HG02610 (cell line): ENCODE results near the gene TBL3.
A peak's percentile ranks its signal among the peaks of the same experiment; 100 is the strongest.
"Not testable (repeated sequence)": the region's sequence is repeated elsewhere in the genome, so short reads cannot be mapped to it uniquely, and the experiment has no call there.

Source experiments
- ATAC-seq: cut with Tn5 transposase; IDR thresholded peaks from one replicate; pipeline ENCODE4 v1.9.1; 2021; ENCODE audit warnings: mild to moderate bottlenecking, moderate library complexity; ENCODE audit not compliant: unreplicated experiment

Gene TBL3

DNA sequence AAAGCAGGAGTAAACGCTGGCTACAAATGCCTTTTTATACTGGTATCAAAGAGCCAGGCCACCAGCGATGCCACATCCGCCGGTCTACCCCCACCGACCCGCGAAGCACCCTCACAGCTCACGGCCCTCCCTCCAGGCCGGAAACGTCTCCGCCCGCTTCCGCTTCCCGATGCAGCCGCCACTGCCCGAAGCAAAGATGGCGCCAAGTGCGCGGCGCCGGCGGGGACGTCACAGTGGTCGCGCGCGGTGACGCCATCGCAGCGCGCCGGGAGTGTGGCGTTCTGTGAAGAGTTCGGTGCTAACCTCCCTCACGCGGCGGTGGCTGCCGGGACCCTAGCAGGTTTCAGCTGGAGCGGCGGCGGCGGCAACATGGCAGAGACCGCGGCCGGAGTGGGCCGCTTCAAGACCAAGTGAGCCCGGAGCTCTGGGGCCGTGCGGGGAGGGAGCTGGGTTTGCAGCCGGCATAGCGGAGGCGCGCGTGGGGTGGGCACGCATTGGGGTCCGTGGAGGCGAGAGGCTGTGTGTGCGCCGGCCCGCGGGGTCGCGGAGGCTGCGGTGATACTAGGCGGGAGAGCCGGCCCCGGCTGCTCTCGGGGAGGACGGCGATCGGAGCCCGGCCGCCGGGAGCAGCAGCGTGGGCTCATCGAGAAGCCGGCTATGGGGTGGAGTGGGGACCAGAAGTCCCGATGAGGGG is at the start of gene TBL3:
TSS of gene TBL3 (plus strand) at position 258 of the 694 bp plus-strand sequence. CDS start at position 370, 112 bp downstream.
- peak; percentile 75 for ATAC-seq

- ATAC-seq = no peak
Measured at GRCh38 chr16:1922357-1922756, 49.5 kb upstream of the TBL3 start.

GRCh38 chr16:1923299-1924034 is 48.4 kb upstream of the TBL3 start:
- no peak for ATAC-seq

DNA sequence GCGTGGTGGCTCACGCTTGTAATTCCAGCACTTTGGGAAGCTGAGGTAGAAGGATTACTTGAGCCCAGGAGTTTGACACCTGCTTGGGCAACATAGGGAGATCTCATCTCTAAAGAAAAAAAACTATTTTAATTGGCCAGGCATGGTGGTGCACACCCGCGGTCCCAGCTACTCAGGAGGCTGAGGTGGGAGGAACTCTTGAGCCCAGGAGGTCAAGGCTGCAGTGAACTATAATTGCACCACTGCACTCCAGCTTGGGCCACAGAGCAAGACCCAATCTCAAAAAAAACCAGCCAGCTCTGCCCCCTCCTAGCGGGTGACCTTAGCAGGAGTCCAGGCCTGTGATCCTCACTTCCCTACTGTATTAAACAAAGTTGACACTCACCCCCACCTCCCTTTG is 47.8 kb upstream of the TBL3 start:
- ATAC-seq = no peak

DNA sequence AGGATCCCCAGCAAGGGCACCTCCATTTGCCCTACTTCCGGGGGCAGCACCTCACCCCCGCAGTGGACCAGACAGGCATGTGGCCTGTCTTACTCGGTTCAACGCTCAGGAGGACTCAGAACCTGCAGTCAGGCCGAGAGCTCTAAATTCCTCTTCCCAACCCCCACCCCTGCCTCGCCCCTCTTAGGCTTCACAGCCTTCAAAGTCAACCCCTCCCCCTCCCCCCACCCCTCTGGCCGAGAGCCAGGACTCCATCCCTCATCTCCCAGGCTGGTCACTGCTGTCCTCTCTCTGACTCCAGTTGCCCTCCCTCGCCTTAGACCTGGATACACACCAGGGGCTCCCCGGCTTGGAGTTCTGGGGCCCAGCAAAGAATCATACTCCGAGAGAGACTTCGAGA is 45.6 kb upstream of the TBL3 start:
- ATAC-seq = no peak

GRCh38 chr16:1929105-1929504 is 42.7 kb upstream of the TBL3 start:
- ATAC-seq = peak; percentile 13

DNA sequence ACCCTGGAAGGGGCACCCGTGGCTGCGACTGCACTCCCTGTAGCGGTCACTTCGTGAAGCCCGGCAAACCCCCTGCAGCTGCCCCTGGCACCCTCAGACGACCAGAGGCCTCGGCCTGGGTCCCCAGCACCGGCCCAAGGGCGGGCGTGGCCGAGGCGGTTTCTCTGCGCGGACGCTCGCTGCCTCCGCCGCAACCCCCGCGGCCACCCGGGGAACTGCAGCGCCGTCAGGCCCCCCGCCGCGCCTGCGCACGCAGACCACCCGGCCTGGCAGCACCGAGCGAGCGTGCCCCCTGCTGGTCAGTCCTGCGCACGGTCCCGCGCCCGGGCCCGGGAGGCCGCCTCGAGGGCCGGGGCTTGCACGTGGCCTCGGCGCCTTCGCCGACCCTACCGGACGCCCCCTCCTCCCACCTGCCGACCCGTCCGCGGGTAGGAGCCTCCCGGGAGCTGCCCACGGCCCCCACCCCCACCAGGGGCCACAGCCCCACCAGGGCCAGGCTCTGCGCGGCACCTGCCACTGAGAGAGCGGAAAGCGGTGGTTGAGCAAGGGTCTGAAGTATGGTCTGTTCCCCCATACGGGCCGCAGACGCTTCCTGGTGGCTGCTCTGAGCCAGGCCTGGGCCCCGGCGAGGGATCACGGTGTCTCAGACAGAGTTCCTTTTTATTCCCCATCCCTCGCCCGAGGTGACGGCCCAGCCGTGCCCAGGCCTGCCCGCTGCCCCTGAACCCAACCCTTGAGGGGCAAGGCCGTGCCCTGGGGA is 42.1 kb upstream of the TBL3 start:
- ATAC-seq = peak; percentile 74

DNA sequence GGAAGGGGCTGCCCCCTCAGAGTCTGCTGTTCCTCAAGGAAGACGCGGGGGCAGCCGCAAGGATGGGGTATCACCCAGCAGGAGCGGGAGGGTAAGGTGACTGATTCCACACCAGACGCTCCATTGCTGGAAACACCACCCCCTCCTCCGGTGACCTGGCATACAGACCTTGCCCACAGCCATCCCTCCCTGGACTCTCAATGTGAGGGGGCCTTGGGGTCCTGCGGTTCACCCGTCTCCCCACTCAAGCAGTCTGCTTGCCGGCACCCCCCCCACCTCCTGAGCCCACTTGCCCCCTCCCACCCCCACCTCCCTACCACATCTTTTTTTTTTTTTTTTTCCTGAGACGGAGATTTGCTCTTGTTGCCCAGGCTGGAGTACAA is 41.5 kb upstream of the TBL3 start:
- no peak for ATAC-seq

DNA sequence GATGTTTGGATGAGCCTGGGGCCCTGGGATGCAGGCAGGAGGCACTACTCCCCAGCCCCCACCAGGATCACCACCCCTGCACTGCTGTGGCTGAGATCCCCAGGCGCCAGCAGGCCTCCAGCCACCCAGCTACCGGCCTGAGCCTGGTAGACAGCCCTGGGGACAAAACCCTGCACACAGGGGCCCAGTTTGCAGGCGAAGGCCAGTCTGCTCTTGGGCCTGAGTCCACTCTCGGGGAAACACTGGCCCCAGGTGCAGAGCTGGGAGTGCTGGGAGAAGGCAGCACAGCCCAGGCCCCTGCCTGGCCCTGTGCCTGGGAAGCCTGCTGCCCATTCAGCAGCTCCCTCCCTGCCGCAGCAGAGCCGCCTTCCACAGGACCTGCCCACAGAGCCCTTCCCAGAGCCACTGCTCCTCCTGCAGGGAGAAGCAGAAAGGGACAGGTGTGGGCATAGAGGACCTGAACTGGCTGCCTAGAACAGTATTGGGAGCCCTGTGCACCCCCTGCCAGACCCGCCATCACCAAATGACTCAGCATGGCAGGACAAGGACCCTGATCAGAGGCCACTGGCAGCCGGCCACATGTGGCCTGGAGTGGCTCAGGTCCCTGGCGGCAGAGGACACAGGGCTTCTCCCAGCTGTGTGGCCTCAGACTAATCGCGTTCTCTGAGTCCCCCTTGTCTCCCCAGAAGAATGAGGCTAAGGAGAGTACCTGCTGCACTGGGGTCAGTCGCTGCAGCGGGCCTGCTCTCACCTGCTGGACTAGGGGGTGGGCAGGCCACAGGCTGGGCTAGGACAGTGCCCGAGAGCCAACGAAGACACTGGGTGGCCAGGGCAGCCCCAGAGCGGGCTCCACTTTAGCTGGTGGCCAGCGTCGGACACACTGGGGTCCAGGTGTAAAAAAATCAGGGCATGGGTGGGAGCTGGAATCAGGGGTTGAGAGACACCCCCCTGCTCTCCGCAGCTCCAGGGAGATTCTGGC is 39.5 kb upstream of the TBL3 start:
- no peak for ATAC-seq

DNA sequence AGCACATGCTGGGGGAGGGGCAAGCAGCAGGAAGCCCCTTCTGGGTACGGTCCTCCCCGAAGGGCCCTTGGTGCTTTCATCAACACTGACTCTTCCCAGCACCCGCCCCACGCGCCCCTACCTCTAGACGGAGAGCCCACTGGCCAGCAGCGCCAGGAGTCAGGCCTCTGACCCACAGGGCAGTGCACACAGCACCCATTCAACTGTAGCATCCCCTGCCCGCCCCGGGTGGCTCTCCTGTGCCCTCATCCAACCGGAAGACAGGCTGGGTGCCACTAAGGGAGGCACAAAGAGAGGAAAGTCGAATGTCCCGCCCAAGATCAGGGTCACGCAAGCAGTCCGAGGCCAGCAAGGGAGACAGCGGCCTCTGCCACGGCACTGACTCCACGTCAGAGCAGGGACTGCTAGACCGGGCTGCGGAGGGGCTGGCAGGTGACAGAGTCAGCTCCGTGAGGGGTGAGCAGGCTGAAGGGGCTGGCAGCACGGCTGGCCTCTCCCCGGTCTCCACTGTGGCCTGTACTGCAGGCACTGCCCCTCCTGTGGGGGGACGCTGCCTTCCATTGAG is 38.7 kb upstream of the TBL3 start:
- no peak for ATAC-seq

DNA sequence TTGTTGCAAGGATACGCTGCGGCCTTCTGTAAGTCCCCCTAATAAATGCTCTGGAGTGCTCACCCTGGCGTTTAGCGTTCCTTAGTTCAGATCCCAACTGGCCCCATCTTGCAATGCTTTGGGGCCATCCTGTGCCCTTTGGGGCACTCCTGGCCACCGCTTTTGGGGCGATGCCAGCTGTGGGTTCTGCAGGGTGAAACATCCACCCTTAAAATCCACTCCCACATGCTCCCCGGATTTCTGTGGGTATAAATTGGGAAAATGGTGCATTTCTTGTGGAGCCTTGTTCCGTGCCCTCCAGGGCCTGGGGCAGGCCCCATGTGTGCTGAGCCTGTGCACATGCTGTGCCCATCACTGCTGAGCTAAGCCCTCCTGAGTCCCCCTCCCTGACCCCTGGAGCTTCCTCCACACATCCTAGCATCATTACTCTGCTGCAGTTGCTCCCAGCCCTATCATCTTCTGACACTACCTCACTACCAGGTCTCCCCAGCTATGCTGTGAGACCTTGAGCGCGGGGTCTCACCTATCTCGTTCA is 34.8 kb upstream of the TBL3 start:
- no peak for ATAC-seq

GRCh38 chr16:1938316-1938715 is 33.5 kb upstream of the TBL3 start:
- no peak for ATAC-seq

DNA sequence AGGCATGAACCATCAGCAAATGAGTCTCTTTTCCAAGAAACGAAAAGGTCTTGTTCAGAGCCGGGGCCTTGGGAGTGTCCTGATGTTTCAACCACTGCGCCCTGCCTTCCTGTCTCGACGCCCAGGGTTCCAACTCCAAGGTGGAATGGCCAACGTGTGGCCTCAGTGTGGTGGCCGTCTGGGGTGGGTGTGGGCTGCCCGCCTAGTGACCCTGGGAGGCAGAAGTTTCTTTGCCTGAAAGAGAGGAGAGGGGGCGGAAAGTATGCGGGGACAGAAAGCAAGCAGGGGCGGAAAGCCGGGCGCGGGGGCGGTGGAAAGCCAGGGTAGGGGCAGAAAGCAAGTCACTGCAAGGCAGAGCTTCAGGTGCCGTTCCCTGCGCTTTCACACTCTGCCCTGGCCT is 32.9 kb upstream of the TBL3 start:
- ATAC-seq = no peak

- not testable (repeated sequence) for ATAC-seq
Measured at GRCh38 chr16:1939833-1940232, 32.0 kb upstream of the TBL3 start.

DNA sequence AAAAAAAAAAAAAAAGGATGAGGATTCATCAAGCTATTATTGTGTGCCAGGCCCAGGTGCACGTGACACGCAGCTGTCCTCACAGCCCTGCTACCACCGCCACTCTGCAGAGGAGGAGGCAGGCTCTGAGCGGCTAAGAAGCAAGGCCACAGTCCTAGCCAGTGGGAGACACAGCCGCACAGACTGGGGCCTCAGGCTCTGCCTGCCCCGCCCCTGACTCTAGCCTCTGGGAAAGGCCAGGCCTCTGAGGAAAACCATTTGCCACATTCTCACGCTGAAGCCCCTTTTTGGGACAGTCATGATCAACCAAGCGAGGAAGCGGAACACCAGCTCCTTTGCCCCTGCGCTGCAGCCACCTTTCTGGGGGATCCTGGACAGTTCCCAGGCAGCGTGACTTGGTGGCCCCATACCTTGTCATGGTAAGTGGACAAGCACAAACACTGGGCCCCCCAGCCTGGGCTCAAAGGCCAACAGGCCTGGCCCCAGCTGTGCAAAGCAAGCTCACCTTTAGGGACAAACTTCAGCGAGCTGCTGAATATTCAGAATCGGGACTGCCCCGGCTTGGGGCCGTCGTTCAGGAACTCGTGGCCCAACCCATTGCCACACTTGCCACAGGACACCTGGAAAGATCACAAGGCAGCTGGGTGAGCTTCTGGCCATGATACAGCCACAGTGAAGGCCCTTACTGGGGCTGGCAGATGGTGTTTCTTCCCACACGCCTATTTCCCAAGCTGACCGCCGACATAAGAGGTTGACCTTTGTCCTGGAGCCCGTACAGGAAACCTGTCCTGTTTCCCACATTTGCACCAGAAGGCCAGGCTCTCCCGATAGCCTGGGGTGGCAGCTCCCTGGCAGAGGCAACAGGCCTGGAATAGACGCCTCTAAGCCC is 31.3 kb upstream of the TBL3 start:
- no peak for ATAC-seq

GRCh38 chr16:1941162-1942046 is 30.4 kb upstream of the TBL3 start:
- ATAC-seq = no peak

DNA sequence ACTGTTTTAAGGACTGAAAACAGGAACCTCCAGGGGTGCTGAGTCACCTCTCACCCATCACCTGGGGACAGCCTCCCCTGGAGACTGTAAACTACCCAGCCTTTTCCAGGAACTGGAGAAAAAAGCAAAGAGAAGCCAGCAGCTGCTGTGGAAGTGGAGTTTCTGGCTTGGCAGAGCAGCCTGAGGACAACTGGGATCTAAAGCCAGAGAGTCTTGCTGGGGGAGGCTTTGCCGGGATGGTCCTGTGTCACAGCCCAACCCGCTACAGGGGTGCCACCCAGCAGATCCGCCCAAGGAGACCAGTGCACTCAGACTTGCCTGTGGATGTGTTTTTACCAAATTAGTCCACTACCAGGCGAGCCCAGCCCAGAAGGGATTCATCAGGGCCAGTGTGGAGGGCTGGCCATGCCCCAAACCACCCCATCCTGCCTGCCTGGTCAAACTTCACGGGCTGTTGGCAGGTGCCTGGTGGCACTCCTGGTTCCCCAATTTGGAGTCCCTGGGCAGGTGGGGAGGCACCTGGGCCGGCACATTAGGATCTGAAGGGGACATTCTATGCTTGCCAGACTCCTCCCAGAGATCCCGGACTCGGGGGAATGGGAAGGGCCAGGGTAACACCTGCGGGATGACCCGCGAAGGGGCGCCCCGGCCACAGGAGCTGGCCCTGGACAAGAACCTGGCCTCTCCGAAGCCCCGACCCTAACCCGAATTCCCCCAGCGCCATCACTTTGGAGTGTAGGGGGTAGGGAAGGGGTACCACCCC is 29.6 kb upstream of the TBL3 start:
- no peak for ATAC-seq
